Measurements from ENCODE around the gene ATOH1. TPM values are rescaled to one million over a fixed set of nuclear protein-coding genes. Genes with fewer than 3 reads are reported as not detected.

Gene ATOH1
- total and polyA plus RNA-seq, 10 of the 15 experiments (the other 5 are each of a cell fraction or from before 2014, with no cell fraction given) = not detected

DNA sequence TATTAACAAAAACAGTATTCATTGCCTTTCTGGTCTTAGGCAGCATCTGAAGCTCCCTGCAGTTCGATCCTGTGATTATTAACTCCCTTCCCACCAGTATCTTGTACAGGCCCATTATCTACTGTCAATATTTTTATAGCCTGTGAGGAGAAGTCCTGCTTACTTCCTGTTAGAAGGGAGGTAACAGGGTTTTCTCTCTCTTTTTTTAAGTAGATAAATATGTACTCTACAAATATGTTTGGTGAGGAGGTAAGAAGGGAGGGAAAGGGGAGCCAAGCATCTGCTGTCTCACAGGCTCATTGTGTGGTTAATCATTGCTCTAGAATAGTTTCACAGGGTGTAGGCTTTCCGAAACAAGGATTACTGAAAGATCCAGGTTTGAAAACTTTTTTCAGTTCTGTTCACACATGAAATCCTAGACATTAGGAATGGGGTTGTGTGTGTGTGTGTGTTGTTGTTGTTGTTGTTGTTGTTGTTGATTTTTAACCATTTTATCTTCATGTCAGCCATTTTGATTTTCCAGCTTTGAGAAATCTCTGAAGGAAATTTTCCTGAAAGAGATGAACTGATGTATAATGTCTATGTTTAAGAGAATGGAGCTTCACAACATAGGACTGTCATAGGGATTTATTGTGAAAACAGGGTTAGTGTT lies 14.2 kb downstream of the ATOH1 start:
- H3K27me3 ChIP-seq (replicated peaks in 1 of 2; ENCODE audit: control insufficient read depth in 2 of 2, insufficient read depth in 2 of 2, low read length in 1 of 2) = no peaks in the 10 kb centered on the region; a peak in 1 of 4 replicates
- H3K4me3 ChIP-seq = no peak overlapping the region
- ATAC-seq (peak; percentile 52), FAIRE-seq (no peak), DNase-seq (ENCODE audit: low read depth, low spot score) (no peak)
- no peak overlapping the region for H3K9ac ChIP-seq (ENCODE audit: control insufficient read depth, insufficient read depth, low read length)
- H3K27ac ChIP-seq (ENCODE audit: control insufficient read depth, insufficient read depth) = no peak overlapping the region
- H3K79me2 ChIP-seq (ENCODE audit: control insufficient read depth, insufficient read depth, low read length) = no peaks in the 10 kb centered on the region
- BruUV-seq (replicated peaks) = no TSS peak
- H3K9me3 ChIP-seq (replicated peaks; ENCODE audit: control insufficient read depth, insufficient read depth, low read length) = no peaks in the 10 kb centered on the region
- no peak overlapping the region for H3K4me2 ChIP-seq (ENCODE audit: control insufficient read depth, insufficient read depth)
- intact Hi-C loops (cut with micrococcal nuclease; ENCODE audit: unreplicated experiment) = no loop called here
- CTCF ChIA-PET = no interaction called here
- no peak overlapping the region for H2AFZ ChIP-seq (ENCODE audit: control insufficient read depth, low read depth, low read length)
- SMC1A ChIA-PET (ENCODE audit: uncharacterized antibody, unreplicated experiment) = interaction anchor here (0.7 to 1.4 kb wide), 4 partner anchors 14 to 54 kb away, joined by 3 to 4 read pairs (median 3); no protein-coding TSS in a partner anchor
- in situ Hi-C loops (cut with MboI) = no loop called here
- no peaks in the 10 kb centered on the region for H3K36me3 ChIP-seq (ENCODE audit: control insufficient read depth in 2 of 2, insufficient read depth in 2 of 2, low read length in 1 of 2)
- 31% methylated on average over 2 of the region's 2 CpGs for WGBS (ENCODE audit: insufficient coverage, insufficient replicate concordance, low lambda C conversion rate, missing lambda C conversion rate)
- POLR2A ChIA-PET = no interaction called here
- H3K4me1 ChIP-seq (ENCODE audit: control insufficient read depth, insufficient read depth, low read length) = no peaks in the 10 kb centered on the region
- no peaks in the 10 kb centered on the region for H4K20me1 ChIP-seq (ENCODE audit: control insufficient read depth, insufficient read depth)
- RAD21 ChIA-PET (ENCODE audit: unreplicated experiment) = no interaction called here
- no peak for TF ChIP-seq ZNF592 (IDR thresholded peaks at IDR 0.05)
- no peak for TF ChIP-seq LARP7 (IDR thresholded peaks at IDR 0.05)
- TF ChIP-seq, protein P1, sequence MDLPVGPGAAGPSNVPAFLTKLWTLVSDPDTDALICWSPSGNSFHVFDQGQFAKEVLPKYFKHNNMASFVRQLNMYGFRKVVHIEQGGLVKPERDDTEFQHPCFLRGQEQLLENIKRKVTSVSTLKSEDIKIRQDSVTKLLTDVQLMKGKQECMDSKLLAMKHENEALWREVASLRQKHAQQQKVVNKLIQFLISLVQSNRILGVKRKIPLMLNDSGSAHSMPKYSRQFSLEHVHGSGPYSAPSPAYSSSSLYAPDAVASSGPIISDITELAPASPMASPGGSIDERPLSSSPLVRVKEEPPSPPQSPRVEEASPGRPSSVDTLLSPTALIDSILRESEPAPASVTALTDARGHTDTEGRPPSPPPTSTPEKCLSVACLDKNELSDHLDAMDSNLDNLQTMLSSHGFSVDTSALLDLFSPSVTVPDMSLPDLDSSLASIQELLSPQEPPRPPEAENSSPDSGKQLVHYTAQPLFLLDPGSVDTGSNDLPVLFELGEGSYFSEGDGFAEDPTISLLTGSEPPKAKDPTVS (IDR thresholded peaks at IDR 0.05; ENCODE audit: low read depth, low read length) = no peak
- no peak for TF ChIP-seq TCF3 (IDR thresholded peaks at IDR 0.05; ENCODE audit: borderline replicate concordance, insufficient read depth, low read depth, low read length)
- TF ChIP-seq, protein P2, sequence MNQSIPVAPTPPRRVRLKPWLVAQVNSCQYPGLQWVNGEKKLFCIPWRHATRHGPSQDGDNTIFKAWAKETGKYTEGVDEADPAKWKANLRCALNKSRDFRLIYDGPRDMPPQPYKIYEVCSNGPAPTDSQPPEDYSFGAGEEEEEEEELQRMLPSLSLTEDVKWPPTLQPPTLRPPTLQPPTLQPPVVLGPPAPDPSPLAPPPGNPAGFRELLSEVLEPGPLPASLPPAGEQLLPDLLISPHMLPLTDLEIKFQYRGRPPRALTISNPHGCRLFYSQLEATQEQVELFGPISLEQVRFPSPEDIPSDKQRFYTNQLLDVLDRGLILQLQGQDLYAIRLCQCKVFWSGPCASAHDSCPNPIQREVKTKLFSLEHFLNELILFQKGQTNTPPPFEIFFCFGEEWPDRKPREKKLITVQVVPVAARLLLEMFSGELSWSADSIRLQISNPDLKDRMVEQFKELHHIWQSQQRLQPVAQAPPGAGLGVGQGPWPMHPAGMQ (IDR thresholded peaks at IDR 0.05; ENCODE audit: borderline replicate concordance) = no peak
- no peak for TF ChIP-seq ZNF687 (IDR thresholded peaks at IDR 0.05)
- no peak for TF ChIP-seq BCL11A (IDR thresholded peaks at IDR 0.05; ENCODE audit: low read depth, low read length)
- TF ChIP-seq, protein P3, sequence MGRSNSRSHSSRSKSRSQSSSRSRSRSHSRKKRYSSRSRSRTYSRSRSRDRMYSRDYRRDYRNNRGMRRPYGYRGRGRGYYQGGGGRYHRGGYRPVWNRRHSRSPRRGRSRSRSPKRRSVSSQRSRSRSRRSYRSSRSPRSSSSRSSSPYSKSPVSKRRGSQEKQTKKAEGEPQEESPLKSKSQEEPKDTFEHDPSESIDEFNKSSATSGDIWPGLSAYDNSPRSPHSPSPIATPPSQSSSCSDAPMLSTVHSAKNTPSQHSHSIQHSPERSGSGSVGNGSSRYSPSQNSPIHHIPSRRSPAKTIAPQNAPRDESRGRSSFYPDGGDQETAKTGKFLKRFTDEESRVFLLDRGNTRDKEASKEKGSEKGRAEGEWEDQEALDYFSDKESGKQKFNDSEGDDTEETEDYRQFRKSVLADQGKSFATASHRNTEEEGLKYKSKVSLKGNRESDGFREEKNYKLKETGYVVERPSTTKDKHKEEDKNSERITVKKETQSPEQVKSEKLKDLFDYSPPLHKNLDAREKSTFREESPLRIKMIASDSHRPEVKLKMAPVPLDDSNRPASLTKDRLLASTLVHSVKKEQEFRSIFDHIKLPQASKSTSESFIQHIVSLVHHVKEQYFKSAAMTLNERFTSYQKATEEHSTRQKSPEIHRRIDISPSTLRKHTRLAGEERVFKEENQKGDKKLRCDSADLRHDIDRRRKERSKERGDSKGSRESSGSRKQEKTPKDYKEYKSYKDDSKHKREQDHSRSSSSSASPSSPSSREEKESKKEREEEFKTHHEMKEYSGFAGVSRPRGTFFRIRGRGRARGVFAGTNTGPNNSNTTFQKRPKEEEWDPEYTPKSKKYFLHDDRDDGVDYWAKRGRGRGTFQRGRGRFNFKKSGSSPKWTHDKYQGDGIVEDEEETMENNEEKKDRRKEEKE (IDR thresholded peaks at IDR 0.05) = no peak
- TF ChIP-seq BMI1 (IDR thresholded peaks at IDR 0.05; ENCODE audit: borderline replicate concordance) = no peak

All from GM12878 (cell line).